ENCODE results near the gene SLC13A2.

Gene SLC13A2

GRCh38 chr17:28540231-28540630, 66.8 kb downstream of the SLC13A2 start:
- FAIRE-seq = no peak

GRCh38 chr17:28541439-28541838, 68.0 kb downstream of the SLC13A2 start:
- FAIRE-seq = no peak

- FAIRE-seq = no peak
Observed at GRCh38 chr17:28544402-28545140, 71.1 kb downstream of the SLC13A2 start.

GRCh38 chr17:28545141-28545503, 71.7 kb downstream of the SLC13A2 start:
- no peak for FAIRE-seq

- FAIRE-seq = no peak
Observed at GRCh38 chr17:28545787-28546415, 72.5 kb downstream of the SLC13A2 start.

- no peak for FAIRE-seq
Observed at GRCh38 chr17:28547096-28547622, 73.7 kb downstream of the SLC13A2 start.

All from A204.1 (cell line).